Astrocyte of the spinal cord (primary cell): ENCODE data around the gene FOXI1.

ENCODE experiments used
- DNase-seq: peaks from one replicate; pipeline ENCODE4 v3.0.0; 2011; ENCODE audit warnings: low read depth, low spot score
- H3K4me3 ChIP-seq: 2 replicates; pipeline ENCODE4 v1.5.1; 2011; ENCODE audit warnings: low read depth, mild to moderate bottlenecking, low read length, moderate library complexity
- in situ Hi-C: cut with HindIII; loops from 2 replicates; pipeline ENCODE4 v1.10.0; 2017; ENCODE audit warnings: low sequenced_read_pairs
- TF ChIP-seq, protein P1 (sequence below): IDR thresholded peaks from 2 replicates; pipeline ENCODE4 v1.5.1; 2012; ENCODE audit warnings: low read depth, mild to moderate bottlenecking, low read length, inconsistent platforms

The FOXI1 gene

DNA sequence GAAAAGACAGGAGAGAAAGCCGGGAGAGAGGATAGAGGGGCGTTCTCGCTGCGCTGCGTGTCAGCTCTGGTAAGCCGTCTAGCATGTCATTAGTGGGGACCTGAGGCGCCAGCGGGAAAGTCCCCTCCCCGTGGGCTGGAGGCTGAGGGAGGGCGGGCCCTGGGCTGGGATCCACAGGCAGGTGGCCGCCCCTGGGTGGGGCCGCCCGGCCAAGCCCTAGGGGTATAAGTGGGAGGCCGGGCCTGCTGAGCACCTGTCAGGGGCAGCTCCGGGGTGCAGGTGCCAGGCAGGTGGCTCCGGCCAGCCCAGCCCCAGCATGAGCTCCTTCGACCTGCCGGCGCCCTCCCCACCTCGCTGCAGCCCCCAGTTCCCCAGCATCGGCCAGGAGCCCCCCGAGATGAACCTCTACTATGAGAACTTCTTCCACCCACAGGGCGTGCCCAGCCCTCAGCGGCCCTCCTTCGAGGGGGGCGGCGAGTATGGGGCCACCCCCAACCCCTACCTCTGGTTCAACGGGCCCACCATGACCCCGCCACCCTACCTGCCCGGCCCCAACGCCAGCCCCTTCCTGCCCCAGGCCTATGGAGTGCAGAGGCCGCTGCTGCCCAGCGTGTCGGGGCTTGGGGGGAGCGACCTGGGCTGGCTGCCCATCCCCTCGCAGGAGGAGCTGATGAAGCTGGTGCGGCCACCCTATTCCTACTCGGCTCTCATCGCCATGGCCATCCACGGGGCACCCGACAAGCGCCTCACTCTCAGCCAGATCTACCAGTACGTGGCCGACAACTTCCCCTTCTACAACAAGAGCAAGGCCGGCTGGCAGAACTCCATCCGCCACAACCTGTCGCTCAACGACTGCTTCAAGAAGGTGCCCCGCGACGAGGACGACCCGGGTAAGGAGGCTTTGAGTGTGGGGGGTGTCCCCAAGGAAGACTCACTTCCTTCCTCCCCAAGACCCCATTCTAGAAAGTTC, at the start of gene FOXI1:
TSS of gene FOXI1 (plus strand) at position 256 of the 970 bp plus-strand sequence. CDS start at position 317, 61 bp downstream.
- no peak for DNase-seq

DNA sequence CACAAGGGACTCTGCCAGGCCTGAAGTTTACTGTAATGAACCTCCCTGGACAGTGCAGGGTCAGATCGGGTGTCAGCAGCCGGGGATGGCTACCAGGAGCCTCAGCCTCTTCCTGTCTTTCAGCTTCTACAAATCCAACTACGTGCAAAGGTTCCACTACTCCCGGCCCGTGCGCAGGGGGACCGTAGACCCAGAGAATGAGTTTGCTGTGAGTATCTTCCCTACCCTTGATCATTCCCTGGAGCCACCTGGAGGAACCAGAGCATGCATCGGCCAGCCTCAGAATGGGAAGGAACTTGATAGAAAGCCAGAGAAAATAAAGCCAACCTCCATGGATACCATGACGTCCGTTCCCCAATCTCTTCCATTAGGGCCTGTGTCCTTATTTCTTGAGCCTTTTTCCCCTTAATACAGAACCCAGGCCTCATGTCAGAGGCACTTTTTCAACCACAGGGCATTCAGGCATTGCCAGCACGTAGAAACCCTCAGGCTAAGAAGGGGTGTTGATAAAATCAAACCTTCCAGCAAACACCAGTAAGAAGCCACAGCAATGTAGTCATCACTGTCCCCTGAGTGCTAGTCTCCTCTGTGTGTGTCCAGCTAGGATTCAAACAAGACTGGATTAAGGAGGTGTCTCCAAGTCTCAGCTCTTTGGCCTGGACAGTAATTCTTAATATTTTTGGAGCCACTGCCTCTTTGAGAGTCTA, 49.0 kb upstream of the FOXI1 start:
- H3K4me3 ChIP-seq = no peak overlapping the region
- DNase-seq = no peak
- in situ Hi-C loops = no loop called here
- TF ChIP-seq, protein P1, sequence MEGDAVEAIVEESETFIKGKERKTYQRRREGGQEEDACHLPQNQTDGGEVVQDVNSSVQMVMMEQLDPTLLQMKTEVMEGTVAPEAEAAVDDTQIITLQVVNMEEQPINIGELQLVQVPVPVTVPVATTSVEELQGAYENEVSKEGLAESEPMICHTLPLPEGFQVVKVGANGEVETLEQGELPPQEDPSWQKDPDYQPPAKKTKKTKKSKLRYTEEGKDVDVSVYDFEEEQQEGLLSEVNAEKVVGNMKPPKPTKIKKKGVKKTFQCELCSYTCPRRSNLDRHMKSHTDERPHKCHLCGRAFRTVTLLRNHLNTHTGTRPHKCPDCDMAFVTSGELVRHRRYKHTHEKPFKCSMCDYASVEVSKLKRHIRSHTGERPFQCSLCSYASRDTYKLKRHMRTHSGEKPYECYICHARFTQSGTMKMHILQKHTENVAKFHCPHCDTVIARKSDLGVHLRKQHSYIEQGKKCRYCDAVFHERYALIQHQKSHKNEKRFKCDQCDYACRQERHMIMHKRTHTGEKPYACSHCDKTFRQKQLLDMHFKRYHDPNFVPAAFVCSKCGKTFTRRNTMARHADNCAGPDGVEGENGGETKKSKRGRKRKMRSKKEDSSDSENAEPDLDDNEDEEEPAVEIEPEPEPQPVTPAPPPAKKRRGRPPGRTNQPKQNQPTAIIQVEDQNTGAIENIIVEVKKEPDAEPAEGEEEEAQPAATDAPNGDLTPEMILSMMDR = no peak

More for the DNA sequence above, at the start of gene FOXI1:
- no peak within 1 kb of the TSS for H3K4me3 ChIP-seq
- TF ChIP-seq, protein P1 = no peak
- in situ Hi-C loops = no loop called here

DNA sequence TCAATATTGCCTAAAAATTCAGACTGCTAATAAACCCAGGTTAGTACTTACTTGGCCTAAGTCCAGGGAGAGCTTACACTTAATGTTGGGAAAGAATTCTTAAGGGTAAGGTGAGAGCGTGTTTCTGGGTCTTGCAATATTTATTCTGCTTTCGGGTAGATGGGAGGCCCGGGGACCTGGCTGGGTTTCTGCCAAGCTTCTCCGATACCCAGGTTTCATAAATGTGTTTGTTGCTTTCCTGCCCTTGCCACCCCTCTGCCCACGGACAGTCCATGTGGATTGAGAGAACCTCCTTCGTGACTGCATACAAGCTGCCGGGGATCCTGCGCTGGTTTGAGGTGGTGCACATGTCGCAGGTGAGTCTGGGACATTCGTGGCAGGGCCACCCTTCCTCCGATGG, 48.4 kb upstream of the FOXI1 start:
- TF ChIP-seq, protein P1 = no peak
- in situ Hi-C loops = no loop called here
- DNase-seq = no peak
- H3K4me3 ChIP-seq = no peak overlapping the region

DNA sequence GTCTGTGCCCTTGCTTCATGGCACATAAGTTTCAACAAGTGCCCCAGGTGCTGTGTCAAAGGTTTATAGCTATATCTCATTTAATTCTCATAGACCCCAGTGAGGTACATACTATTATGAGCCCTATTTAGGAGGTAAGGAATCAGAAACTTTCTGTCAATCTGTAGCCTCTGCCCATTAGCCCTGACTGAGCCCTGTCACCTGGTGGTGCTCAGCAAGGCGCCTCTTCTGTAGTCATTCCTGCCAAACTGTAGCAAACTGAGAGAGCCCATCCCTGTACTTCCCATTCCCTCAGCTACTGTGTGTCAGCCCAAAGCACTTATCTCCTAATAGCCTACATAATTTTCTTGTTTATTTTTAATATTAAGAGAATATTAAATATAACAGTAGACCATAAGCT, 46.5 kb upstream of the FOXI1 start:
- TF ChIP-seq, protein P1 = no peak
- no peak for DNase-seq
- H3K4me3 ChIP-seq = no peak overlapping the region
- in situ Hi-C loops = no loop called here

DNA sequence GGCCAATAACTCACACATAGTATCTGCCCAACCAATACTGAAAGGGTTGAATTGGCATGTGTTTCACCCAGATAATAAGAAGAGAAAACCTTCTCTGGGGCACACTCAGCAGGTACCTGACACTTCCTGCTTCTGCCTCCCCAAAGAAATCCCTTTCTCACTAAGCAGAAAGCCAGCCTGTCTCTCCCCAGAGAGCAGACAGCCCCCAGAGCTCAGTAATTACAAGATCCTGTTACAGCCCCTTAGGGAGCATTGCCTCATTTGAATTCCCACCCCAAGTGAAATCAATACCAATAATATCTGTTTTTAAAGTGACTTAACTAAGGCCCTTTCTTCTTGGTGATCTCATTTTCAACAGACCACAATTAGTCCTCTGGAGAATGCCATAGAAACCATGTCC, 38.5 kb upstream of the FOXI1 start:
- DNase-seq = no peak
- in situ Hi-C loops = no loop called here
- TF ChIP-seq, protein P1 = no peak
- no peak overlapping the region for H3K4me3 ChIP-seq

DNA sequence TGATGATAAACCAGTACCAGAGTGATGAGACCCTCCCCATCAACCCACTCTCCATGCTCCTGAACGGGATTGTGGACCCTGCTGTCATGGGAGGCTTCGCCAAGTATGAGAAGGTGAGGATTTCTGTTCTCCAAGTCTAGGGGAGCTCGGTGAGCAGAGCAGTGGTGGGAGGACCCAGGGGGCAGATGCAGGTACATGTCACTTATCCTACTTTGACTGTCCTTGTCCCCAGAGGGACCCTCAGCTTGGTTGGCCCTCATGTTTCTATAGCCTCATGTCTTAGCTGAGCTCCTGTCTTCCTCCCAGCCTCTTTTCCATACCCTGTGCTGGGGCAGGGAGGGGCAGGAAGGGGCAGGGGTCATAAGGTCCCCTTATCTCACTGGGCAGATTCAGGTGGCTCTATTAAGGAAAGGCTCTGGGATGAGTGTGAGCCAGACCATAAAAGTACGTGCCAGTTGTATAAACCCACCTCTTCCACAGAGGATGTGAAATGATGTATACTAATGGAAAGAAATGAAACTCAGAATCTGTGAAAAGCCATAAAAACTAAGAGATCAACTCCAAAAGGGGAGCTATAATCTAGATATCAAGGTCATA, 38.0 kb upstream of the FOXI1 start:
- H3K4me3 ChIP-seq = no peak overlapping the region
- no peak for DNase-seq
- in situ Hi-C loops = no loop called here
- TF ChIP-seq, protein P1 = no peak
